ENCODE results near the gene DCBLD1. TPM values are rescaled to one million over a fixed set of nuclear protein-coding genes. Genes with fewer than 3 reads are reported as not detected.
A peak's percentile ranks its signal among the peaks of the same experiment; 100 is the strongest.

Gene DCBLD1
- total and polyA plus RNA-seq, 2 donors (not counting 1 experiment from before 2014, with no cell fraction given) = 35.2 to 44.4 TPM

GRCh38 chr6:117561128-117561527, 78.7 kb downstream of the DCBLD1 start:
- H3K9ac ChIP-seq (ENCODE audit: insufficient read depth, low read length) = no peak overlapping the region
- no peaks in the 10 kb centered on the region for H3K27me3 ChIP-seq (ENCODE audit: control insufficient read depth, insufficient read depth, low read length)
- H3K9me3 ChIP-seq (ENCODE audit: control insufficient read depth, insufficient read depth, low read depth, low read length) = no peaks in the 10 kb centered on the region
- H3K27ac ChIP-seq (ENCODE audit: insufficient read depth, low read length) = no peak overlapping the region
- H2AFZ ChIP-seq (ENCODE audit: low read length) = no peak overlapping the region
- peak in 1 of 2 donors; percentile 73 for DNase-seq (ENCODE audit: low read depth in 2 of 2)
- TF ChIP-seq CTCF (conservative IDR thresholded peaks at IDR 0.05 in 1 of 2, IDR thresholded peaks at IDR 0.05 in 1 of 2; ENCODE audit: low read depth in 1 of 2, low read length in 2 of 2) (no peak), EZH2 (IDR thresholded peaks at IDR 0.05; ENCODE audit: low read length, missing control alignments) (no peak)
- H3K4me2 ChIP-seq (ENCODE audit: extremely low read depth, insufficient read depth, low read length) = no peak overlapping the region
- no peaks in the 10 kb centered on the region for H3K4me1 ChIP-seq (ENCODE audit: control insufficient read depth, extremely low read depth, insufficient read depth, low read length)
- H3K36me3 ChIP-seq (ENCODE audit: control insufficient read depth, insufficient read depth, low read length) = no peaks in the 10 kb centered on the region
- no peaks in the 10 kb centered on the region for H4K20me1 ChIP-seq (ENCODE audit: control insufficient read depth, extremely low read depth, insufficient read depth, low read length)
- H3K79me2 ChIP-seq (ENCODE audit: control insufficient read depth, insufficient read depth, low read length) = no peaks in the 10 kb centered on the region
- H3K4me3 ChIP-seq (replicated peaks in 1 of 4; ENCODE audit: control extremely low read depth in 1 of 4, insufficient read depth in 1 of 4, low read depth in 3 of 4, low read length in 4 of 4) = no peak overlapping the region

- no peak overlapping the region for H2AFZ ChIP-seq (ENCODE audit: low read length)
- peaks cover 4% of the 10 kb centered on the region for H3K36me3 ChIP-seq (ENCODE audit: control insufficient read depth, insufficient read depth, low read length)
- H3K9me3 ChIP-seq (ENCODE audit: control insufficient read depth, insufficient read depth, low read depth, low read length) = no peaks in the 10 kb centered on the region
- H3K27ac ChIP-seq (ENCODE audit: insufficient read depth, low read length) = no peak overlapping the region
- H3K9ac ChIP-seq (ENCODE audit: insufficient read depth, low read length) = no peak overlapping the region
- H3K4me3 ChIP-seq (replicated peaks in 1 of 4; ENCODE audit: control extremely low read depth in 1 of 4, insufficient read depth in 1 of 4, low read depth in 3 of 4, low read length in 4 of 4) = no peak overlapping the region
- H3K4me2 ChIP-seq (ENCODE audit: extremely low read depth, insufficient read depth, low read length) = no peak overlapping the region
- H4K20me1 ChIP-seq (ENCODE audit: control insufficient read depth, extremely low read depth, insufficient read depth, low read length) = no peaks in the 10 kb centered on the region
- TF ChIP-seq CTCF (conservative IDR thresholded peaks at IDR 0.05 in 1 of 2, IDR thresholded peaks at IDR 0.05 in 1 of 2; ENCODE audit: low read depth in 1 of 2, low read length in 2 of 2) = no peak
- H3K79me2 ChIP-seq (ENCODE audit: control insufficient read depth, insufficient read depth, low read length) = no peaks in the 10 kb centered on the region
- no peak for DNase-seq (ENCODE audit: low read depth in 2 of 2)
- no peaks in the 10 kb centered on the region for H3K4me1 ChIP-seq (ENCODE audit: control insufficient read depth, extremely low read depth, insufficient read depth, low read length)
- no peaks in the 10 kb centered on the region for H3K27me3 ChIP-seq (ENCODE audit: control insufficient read depth, insufficient read depth, low read length)
Observed at GRCh38 chr6:117564681-117565080, 82.2 kb downstream of the DCBLD1 start.

- H4K20me1 ChIP-seq (ENCODE audit: control insufficient read depth, extremely low read depth, insufficient read depth, low read length) = no peaks in the 10 kb centered on the region
- no peaks in the 10 kb centered on the region for H3K79me2 ChIP-seq (ENCODE audit: control insufficient read depth, insufficient read depth, low read length)
- TF ChIP-seq CTCF (conservative IDR thresholded peaks at IDR 0.05 in 1 of 2, IDR thresholded peaks at IDR 0.05 in 1 of 2; ENCODE audit: low read depth in 1 of 2, low read length in 2 of 2) = no peak
- TF ChIP-seq EZH2 (IDR thresholded peaks at IDR 0.05; ENCODE audit: low read length, missing control alignments) = no peak
- no peak for DNase-seq (ENCODE audit: low read depth in 2 of 2)
- H3K4me2 ChIP-seq (ENCODE audit: extremely low read depth, insufficient read depth, low read length) = no peak overlapping the region
- H3K9me3 ChIP-seq (ENCODE audit: control insufficient read depth, insufficient read depth, low read depth, low read length) = no peaks in the 10 kb centered on the region
- peaks cover 4% of the 10 kb centered on the region for H3K36me3 ChIP-seq (ENCODE audit: control insufficient read depth, insufficient read depth, low read length)
- H3K4me3 ChIP-seq (replicated peaks in 1 of 4; ENCODE audit: control extremely low read depth in 1 of 4, insufficient read depth in 1 of 4, low read depth in 3 of 4, low read length in 4 of 4) = no peak overlapping the region
- H3K4me1 ChIP-seq (ENCODE audit: control insufficient read depth, extremely low read depth, insufficient read depth, low read length) = no peaks in the 10 kb centered on the region
- no peak overlapping the region for H3K27ac ChIP-seq (ENCODE audit: insufficient read depth, low read length)
- no peak overlapping the region for H3K9ac ChIP-seq (ENCODE audit: insufficient read depth, low read length)
- no peaks in the 10 kb centered on the region for H3K27me3 ChIP-seq (ENCODE audit: control insufficient read depth, insufficient read depth, low read length)
- H2AFZ ChIP-seq (ENCODE audit: low read length) = no peak overlapping the region
Observed at GRCh38 chr6:117568247-117568646, 85.8 kb downstream of the DCBLD1 start.
